ENCODE results near the gene C11orf68. TPM values are rescaled to one million over a fixed set of nuclear protein-coding genes. Genes with fewer than 3 reads are reported as not detected.
"Not testable (repeated sequence)": the region's sequence is repeated elsewhere in the genome, so short reads cannot be mapped to it uniquely, and the experiment has no call there.

Gene C11orf68
- polyA plus RNA-seq, 3 donors, result 35.3 to 46.2 (median 44.4) TPM

DNA sequence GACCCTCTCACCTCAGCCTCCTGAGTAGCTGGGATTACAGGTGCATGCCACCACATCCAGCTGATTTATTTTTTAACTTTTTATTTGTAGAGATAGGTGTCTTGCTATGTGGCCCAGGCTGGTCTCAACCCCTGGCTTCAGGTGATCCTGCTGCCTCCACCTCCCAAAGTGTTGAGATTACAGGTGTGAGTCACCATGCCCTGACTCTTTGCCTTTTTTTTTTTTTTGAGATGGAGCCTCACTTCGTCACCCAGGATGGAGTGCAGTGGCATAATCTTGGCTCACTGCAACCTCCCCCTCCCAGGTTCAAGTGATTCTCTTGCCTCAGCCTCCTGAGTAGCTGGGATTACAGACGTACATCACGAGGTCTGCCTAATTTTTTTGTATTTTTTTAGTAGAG, 32.8 kb upstream of the C11orf68 start:
- DNase-seq, result not testable (repeated sequence)

DNA sequence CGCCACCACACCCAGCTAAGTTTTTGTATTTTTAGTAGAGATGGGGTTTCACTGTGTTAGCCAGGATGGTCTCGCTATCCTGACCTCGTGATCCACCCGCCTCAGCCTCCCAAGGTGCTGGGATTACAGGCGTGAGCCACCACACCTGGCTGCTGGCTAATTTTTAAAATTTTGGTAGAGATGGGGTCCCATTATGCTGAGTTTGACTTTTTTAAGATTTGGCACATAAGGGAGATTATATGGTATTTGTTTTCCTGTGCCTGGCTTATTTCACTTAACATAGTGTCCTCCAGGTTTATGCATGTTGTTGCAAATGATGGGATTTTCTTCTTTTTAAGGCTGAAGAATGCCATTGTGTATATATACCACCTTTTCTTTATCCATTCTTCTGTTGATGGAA, 31.8 kb upstream of the C11orf68 start:
- DNase-seq, result not testable (repeated sequence)

DNA sequence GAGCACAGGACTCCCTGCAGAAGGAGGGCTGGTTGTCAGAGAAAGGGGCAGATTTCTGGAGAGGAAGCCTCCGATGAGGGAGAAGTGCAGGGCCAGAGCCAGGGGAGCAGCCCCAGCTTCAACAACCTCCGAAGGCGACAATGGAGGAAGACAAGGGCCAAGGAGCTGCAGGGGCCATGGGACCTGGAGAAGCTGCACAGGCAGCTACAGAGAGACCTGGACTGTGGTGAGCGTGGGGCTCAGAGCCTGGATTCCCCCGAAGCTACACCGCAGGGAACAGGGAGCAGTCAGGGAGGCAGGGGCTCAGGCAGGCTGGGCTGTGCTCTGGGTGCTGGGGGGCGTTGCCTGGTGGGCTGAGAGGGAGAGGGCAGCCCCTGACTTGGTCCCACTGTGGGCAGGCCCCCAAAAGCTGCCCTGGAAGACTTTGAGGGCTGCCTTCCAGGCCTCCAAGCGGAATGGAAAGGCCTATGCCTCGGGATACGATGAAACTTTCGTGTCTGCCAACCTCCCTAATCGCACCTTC, 28.8 kb upstream of the C11orf68 start:
- no peak for DNase-seq

DNA sequence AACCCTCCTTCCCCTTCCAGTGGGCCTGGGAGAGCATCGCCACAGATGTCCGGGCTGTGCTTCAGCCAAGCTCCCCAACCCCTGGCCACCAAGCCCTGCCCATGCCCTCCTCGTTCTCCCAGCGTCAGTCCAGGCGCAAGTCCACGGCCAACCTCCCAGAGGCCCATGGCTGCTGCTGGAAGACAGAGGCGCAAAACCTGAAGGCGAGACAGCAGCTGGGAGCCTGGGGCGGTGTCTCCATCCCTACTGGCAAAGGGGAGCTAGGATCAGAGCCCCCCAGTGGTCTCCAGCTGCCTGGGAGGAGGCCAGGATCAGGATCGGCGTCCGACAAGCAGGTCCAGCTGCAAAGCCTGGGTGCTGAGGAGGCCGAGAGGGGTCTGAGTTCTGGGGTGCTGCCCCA, 28.3 kb upstream of the C11orf68 start:
- no peak for DNase-seq

DNA sequence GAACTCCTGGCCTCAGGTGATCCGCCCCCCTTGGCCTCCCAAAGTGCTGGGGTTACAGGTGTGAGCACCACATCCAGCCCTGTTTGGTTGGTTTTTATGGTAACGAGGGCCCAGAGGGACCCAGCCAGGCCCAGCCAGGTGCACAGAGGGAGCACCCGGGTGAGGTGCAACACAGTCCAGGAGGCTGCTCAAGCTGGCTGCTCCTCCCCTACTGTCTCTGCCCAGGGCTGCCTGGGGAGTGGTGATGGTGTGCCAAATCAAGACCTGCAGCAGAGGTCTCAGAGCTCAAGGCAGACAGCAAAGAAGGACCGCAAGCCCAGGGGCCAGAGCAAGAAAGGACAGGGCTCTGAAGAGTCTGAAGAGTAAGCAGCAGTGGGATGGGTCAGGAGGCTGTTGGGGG, 27.8 kb upstream of the C11orf68 start:
- no peak for DNase-seq

DNA sequence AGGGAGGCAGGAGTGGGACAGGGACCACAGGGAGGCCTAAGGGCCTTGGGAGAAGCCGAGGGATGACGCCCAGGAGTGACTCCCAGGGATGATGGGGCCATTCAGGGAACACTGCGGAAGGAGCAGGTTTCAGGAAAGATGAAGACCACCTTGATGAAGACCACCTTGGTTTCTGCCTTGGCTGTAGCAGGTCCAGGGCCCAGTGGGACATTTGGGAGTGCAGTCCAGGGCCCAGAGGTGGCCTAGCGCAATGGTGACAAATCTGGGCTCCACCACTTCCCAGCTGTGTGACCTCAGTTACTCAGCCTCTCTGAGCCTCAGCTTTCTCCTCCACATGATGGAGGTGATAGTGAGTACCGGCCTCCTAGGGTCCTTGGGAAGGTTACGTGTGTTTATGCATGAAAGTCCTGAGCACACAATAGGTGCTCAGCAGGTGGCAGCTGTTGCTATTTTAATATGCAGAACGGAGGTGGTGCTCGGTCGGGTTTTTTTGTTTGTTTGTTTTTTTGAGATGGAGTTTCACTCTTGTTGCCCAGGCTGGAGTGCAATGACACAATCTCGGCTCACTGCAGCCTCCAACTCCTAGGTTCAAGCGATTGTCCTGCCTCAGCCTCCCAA, 27.2 kb upstream of the C11orf68 start:
- DNase-seq, result no peak

DNA sequence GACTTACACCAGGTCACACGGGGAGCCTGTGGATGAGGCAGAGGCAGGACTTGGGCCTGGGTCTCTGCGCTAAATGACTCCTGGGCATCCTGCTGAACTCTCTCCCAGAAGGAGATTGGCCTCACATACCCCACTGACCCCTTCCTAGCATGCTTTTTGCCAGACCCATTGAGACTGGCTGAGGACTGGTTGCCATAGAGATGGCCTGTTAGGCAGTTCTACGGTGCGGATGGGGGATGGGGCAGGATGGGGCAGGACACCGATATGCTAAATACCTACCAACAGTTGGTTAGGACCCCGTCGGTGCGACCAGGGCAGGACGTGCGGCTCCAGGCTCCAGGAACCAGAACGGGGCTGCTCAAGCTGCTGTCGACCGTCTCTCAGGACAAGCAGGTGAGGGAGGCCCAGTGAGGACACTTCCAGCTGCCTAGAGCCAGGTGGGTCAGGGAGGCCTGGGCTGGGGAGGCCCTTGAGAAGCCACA, 26.6 kb upstream of the C11orf68 start, which contains the start of gene TSGA10IP:
Gene TSGA10IP, plus strand, starts transcription at position 51 of the 482 bp plus-strand sequence. Its CDS starts 196 bp downstream, at position 247.
- DNase-seq, result no peak

DNA sequence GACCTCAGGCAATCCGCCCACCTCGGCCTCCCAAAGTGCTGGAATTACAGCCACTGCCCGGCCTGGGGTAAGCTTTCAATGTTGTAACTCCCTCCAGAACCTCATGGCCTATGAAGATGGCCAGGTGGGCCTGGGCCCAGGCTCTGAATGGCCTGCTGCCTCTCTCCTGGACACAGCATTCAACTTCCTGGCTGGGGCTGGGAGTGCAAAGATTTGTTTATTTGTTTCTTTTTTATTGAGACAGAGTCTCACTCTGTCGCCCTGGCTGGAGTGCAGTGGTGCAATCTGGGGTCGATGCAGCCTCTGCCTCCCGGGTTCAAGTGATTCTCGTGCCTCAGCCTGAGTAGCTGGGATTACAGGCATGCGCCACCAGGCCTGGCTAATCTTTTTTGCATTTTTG, 25.9 kb upstream of the C11orf68 start:
- no peak for DNase-seq

DNA sequence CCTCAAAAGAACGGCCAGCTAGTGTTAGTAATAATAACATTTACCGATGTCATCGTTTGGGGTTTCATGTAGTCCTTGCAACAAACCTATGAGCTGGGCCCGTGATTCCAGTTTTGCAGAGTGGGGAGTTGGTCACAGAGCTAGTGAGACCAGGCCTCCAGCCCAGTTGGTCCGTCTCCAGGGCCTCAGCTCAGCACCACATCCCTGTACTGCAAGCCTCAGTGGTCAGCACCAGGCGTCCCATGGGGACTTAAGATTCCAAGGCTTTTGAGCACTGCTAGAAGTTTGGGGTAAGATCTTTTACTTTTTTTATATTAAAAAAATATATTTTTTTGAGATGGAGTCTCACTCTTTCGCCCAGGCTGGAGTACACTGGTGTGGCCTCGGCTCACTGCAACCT, 25.3 kb upstream of the C11orf68 start:
- no peak for DNase-seq

DNA sequence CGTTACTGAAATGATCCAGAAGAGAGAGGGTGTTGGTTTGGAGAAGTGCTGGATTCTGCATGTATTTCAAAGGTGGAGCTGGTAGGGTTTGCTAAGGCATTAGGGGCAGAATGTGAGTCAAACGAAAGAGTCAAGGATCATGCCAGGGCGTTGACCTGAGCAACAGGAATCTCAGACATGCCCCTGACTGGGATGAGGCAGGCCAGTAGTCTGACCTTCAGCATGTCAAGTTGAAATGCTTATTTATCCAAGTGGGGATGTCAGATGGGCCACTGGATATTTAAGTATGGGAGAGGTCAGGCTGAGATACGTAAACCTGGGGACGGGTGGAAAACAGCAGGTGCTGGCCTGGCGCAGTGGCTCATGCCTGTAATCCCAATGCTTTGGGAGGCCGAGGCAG, 23.7 kb upstream of the C11orf68 start:
- no peak for DNase-seq

DNA sequence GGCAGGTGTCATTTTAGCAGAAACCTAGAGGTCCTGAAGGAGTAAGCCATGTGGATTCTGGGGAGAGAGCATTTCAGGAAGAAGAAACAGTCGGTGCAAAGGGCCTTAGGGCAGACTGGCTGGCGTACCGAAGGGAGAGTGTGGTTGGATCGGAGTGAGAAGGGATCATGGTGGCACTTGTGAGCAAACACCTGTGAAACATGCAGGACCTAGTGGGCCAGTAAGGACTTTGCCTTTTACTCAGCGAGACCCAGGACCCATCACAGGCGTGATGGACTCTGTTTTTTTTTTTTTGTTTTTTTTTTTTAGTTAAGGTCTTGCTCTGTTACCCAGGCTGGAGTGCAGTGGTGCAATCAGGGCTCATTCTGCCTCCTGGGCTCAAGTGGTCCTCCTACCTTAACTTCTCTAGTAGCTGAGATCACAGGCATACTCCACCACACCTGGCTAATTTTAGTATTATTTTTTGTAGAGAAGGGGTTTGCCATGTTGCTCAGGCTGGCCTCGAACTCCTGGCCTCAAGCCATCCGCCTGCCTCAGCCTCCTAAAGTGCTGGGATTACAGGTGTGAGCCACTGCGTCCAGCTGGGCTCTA, 23.0 kb upstream of the C11orf68 start:
- DNase-seq, result no peak

DNA sequence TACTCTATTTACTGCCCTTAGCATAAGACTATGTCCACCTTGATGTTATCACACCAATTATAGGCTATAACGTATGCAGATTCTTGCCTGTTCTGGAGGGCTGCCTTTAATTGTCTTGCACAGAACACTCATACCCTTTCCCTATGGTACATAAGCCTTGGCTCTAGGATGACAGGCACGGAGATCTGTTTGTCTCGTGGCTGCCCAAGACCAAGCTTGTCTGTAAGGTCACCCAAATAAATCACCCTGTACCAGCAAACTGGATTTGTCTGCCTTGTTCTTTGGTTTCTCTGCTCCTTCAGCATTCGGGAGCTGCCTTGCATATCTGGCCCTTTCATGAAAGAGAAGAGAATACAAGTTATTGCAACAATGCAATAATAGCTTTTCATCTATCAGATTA, 18.9 kb upstream of the C11orf68 start:
- no peak for DNase-seq

DNA sequence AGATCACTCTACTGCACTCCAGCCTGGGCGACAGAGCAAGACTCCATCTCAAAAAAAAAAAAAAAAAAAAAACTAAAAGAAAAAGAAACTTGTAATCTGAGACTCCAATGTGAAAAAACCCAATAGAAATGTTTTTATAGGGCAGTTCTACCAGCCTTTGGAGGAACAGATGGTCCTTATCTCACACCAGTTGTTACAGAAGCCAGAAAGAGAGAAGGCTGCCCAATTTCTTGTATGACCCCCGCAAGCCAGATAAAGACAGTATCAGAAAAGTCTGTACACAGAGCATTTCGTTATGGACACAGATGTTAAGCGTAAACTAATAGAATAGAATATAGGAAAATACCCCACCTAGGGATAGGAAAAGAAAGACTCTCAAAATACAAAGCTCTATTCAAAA, 15.2 kb upstream of the C11orf68 start:
- no peak for DNase-seq

DNA sequence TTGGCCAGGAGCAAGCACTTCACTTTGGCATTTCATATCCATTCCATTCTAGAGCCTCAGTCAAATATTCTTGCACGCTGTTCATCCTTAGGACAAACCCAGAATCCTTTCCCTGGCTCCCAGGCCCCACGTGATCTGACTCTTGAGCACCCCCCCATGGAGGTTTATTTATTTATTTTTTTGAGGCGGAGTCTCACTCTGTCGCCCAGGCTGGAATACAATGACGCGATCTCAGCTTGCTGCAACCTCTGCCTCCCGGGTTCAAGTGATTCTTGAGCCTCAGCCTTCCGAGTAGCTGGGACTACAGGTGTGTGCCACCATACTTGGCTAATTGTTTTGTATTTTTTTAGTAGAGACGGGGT, 13.7 kb upstream of the C11orf68 start:
- no peak for DNase-seq

DNA sequence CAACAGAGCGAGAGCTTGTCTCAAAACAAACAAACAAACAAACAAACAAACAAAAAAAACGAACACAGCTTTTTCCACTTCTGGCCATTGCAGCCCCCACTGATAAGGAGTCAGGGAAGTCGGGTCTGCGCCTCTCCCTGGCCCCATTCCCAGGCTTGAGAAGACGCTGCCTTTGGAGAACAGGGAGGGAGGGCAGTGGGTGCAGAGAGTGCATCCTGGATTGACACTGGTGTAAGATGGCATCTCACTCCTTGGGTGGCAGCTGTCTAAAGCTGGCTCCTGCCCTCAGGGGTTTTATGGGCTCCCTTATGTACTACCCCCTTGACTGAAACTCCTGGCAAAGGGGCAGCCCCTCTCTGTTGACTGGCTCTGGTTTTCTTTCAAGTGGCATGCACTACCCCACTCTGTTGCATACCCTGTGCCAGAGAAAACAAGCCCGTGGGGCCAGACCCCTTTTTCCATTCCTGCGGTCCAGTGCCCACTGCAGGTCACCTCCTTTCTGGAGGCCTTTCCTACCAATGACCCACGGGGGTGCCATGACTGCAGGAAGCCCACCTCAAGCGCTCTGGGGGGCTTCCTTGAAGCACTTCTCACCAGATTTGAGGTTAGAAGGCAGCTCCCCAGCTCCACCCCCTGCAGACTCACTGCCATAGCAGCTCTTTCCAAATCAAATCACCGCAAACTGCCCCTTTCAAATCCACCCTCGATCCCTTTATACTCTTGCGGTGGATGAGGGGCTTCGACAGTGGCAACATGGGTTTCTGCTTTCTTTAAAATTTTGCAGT, 13.1 kb upstream of the C11orf68 start:
- no peak for DNase-seq

DNA sequence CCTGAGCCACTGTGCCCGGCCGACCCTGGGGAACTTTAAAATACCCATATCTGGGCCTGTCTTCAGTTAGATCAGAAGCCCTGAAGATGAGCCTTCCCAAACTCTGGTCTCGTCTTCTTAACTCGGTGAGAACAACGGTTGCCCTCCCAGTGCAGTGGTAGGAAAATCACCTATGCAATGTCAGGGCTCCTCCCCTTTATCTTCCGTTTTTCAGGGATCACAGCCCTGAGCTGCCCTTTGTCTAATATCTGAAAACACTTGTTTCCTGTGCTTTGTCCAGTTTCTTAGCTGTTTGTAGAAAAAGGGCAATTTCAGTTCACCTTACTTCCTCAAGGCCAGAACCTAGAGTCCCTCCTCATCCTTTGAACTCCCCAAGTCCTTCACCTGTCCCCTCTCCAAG, 9.8 kb upstream of the C11orf68 start:
- no peak for DNase-seq

DNA sequence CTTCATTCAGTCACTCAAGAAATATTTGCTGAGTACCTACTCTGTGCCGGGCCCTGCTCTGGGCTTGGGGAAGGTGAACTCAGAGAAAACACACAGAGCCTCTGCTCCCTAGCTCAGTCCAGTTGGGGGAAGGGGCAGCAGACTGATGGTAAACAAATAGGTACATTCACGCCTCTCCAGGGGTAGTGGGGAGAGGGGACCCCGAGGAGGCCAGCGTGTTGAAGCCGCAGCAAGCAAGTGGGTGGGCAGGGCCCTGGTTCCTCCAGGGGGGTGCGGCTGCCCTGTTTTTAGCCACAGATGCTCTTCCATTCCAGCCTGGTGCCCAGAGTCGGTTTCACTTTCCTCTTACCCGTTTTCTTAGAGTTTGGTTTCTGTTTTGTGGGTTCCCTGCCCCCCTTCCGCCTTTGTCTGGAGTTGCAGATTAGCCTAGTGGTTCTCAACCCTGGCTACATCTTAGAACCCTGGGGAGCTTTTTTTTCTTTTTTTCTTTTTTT, 9.1 kb upstream of the C11orf68 start:
- no peak for DNase-seq

DNA sequence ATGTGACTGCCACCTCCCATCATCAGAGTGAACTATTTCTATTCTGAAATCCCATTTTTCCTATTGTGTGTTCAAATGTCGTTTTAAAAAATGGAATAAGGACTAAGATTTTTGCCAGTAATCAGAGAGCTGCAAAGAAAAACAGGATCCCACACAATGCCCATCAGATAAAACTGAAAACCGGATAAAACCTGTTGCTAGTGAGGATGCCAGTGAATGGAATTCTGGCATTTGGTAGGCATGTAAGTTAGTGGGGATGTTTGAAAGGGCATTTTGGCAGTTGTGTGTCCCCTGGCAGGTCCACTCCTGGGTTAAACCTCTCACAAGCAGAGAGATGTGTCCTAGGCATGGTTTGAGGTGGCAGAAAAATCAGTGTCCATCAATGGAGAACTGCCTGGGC, 6.5 kb upstream of the C11orf68 start:
- DNase-seq, result no peak

DNA sequence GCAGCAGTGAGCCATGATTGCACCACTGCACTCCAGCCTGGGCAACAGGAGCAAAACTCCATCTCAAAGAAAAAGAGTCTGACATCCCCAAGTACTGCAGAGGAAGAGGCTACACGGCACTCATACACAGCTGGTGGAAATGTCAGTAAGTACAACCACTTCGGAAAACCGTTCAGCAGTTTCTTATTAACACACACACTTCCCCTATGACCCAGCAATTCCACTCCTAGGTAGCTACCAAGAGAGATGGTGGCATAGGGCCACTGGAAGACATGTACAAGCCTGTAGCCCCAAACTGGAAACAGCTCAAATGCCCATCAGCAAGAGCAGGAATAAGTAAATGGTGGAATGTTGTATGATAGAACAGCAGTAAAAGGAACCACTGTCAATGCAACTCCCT, 3.7 kb upstream of the C11orf68 start:
- DNase-seq, result no peak

DNA sequence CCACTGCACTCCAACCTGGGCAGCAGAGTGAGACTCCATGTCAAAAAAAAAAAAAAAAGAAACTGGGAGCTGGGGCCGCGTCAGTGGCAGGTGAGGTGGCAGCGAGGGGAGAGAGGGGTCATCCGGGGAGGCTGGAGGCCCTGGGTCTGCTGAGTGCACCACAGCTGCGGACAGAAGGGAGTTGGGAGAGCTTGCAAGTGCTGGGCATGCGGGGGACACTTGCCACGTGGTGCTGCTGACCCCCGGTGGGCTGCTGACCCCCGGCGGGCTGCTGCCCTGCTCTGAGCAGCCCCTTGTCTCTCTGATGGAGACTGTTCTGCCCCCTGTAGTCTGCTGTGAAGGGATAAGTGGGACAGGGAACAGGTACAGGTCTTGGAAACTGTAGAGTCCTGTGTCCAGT, 3.0 kb upstream of the C11orf68 start:
- no peak for DNase-seq

DNA sequence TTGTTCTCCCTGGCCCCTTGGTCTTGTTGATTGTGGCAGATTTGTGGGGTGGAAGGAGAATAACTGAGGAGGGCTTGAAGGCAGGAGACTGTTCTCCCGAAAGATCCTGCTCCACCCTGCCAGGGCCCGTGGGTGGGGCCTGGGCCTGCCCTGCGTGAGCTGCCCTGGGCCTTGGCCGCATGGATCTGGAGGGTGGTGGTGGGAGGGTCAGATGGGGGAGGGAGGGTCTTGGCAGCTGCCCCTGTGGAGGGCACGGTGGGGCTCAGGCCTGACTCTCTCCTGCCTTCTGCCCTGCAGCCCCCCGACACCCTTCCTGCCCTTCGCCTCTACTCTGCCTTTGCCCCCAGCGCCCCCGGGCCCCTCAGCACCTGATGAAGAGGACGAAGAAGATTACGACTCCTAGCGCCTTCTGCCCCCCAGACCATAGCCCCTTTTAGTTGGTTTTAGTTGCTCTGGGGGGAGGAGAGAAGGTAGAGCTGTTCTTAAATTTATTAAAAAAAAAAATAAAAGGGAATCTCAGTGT, 2.2 kb upstream of the C11orf68 start:
- no peak for DNase-seq

DNA sequence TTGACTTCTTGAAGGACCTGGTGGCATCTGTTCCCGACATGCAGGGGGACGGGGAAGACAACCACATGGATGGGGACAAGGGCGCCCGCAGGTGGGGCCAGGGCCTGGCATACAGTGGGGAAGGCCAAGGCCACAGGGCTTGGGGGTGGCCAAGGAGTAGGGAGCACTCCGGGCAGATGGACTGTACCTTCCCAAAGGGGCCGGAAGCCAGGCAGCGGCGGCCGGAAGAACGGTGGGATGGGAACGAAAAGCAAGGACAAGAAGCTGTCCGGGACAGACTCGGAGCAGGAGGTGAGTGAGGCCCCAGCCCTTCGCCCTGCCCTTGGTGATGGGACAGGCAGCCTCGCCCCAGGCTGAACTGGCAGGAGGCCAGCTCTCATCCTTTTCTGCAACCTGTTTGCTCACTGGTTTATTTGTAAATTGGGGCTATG, 1.5 kb upstream of the C11orf68 start:
- no peak for DNase-seq

Data from renal pelvis (tissue), 4 donors.